Subcutaneous adipose tissue (tissue), 4 donors: Measurements from ENCODE around the gene TIPARP. TPM values are rescaled to one million over a fixed set of nuclear protein-coding genes. Genes with fewer than 3 reads are reported as not detected.

Experiments
- CTCF ChIP-seq: fragments of 450-650 bp; IDR thresholded peaks from one replicate; pipeline ENCODE4 v1.5.1; 2016; ENCODE audit warnings: low read depth, mild to moderate bottlenecking, control low read depth, antibody characterized with exemption, moderate library complexity
- total RNA-seq, 4 donors: library from RNA; depleted of rRNA; stranded (reverse); fragments of >200 nt; gene quantifications; one replicate each; pipeline ENCODE4 v1.1.0, GENCODE V29; 2016

The TIPARP gene, protein sequence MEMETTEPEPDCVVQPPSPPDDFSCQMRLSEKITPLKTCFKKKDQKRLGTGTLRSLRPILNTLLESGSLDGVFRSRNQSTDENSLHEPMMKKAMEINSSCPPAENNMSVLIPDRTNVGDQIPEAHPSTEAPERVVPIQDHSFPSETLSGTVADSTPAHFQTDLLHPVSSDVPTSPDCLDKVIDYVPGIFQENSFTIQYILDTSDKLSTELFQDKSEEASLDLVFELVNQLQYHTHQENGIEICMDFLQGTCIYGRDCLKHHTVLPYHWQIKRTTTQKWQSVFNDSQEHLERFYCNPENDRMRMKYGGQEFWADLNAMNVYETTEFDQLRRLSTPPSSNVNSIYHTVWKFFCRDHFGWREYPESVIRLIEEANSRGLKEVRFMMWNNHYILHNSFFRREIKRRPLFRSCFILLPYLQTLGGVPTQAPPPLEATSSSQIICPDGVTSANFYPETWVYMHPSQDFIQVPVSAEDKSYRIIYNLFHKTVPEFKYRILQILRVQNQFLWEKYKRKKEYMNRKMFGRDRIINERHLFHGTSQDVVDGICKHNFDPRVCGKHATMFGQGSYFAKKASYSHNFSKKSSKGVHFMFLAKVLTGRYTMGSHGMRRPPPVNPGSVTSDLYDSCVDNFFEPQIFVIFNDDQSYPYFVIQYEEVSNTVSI
- 10 to 100 TPM; 32.2 to 70.1 (median 43.6) TPM for total RNA-seq

GRCh38 chr3:156674046-156674910 lies at the start of gene TIPARP:
TIPARP (plus strand) TSS chr3:156674590; CDS start chr3:156677698, 3,108 bp downstream.
- TF ChIP-seq CTCF = no peak

GRCh38 chr3:156626104-156626503 lies 48.3 kb upstream of the TIPARP start:
- TF ChIP-seq CTCF = no peak

DNA sequence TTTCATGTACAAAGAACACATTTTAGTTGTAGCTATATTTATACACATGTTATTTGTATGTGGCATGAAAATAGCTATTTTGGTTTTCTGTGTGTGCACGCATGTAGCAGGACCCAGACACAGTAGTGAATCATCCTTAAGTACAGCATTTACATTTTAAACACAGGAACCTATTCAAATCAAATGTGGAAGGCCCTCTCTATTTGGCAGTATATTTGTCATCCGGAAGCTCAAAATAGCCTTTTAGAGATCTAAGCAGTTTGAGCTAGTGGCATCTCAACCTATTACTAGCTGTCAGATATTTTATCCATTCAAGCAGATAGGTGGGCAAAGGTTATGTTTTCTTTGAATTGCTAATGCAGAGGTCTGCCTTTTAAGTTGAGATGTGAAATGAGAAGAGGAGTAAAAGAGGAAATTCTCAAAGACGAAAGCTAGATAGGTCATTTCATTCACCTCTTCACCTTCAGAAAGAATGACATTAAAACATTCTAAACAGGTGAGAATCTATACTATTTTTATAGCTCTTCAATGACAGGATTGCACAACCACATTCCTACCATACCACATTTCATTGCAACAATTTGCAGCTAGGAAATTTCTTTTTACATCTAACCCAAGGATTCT lies 46.3 kb upstream of the TIPARP start:
- no peak for TF ChIP-seq CTCF

GRCh38 chr3:156628836-156629618 lies 45.4 kb upstream of the TIPARP start:
- TF ChIP-seq CTCF = no peak

DNA sequence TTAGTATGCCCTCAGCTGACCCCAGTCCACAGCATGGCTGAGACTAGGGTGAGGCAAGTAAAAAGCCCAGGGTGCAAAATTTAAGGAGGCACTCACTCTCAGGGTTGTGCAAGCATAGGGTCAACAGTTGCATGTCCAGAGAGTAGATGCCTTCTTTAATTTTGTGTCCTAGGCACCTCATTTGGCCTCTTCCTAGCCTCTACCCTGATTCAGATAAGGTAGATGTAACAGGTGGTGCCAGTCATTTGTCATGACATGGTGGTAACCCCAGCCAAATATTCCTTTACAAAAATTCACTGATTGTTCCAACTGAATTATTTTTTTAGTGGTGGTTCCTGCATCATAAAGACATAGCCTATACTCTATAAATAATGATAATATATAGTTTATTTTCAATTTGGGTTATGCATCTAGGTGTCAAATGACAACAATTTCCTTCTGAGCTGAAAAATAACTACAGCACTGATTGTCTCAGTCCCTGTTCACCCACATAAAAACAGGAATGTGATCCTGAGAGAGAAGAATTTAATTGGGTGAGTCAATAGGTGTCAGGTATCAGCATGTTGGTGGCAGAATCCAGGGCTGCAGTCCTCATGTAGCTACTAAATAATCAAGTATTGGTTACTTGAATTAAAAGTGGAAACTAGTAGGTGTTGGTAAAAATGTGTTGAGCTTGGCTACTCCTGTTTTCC lies 44.2 kb upstream of the TIPARP start:
- TF ChIP-seq CTCF = no peak

- TF ChIP-seq CTCF = no peak
Measured at GRCh38 chr3:156630773-156631093, 43.7 kb upstream of the TIPARP start.
